Smooth muscle cell of the brain vasculature (primary cell): Measurements from ENCODE around the gene ZFAND2B.

Experiments used
- DNase-seq: peaks from one replicate; pipeline ENCODE4 v3.0.0-alpha.2; 2012; ENCODE audit warnings: low read depth, low spot score

ZFAND2B gene

DNA sequence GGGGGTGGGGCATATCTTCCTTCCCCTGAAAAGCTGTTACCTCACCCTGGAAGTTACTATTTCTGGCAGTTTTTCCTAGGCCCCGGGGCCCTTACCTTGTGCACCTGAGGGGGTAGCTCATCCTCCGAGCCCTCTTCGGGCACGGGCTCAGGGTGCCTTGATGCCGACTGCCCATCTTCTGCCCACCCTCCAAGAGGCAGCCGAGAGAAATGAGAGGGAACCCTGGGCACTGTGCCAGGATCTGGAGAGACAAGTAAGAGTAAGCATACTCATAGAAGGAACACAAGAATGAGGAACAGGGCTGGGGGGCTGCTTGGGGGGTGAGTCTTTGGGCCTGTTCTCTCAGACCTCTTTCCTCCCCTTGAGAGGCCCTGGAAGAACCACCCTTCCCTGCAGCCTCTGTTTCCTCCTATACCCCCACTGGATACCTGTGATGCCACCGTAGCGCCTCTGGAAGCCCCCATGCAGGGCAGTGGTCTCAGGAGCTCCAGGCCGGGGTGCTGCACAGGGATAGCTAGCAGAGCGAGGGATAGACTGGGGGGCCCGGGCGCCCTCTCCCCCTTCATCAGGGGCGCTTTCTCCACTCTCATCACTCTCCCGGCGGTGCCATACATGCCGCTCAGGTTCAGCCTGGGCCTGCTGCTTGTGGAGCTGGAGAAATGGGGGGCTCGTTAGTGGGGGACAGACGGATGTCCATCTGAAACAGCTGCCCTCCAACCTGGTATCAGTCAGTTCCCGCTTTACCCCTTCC lies 14.2 kb downstream of the ZFAND2B start:
- DNase-seq = no peak

DNA sequence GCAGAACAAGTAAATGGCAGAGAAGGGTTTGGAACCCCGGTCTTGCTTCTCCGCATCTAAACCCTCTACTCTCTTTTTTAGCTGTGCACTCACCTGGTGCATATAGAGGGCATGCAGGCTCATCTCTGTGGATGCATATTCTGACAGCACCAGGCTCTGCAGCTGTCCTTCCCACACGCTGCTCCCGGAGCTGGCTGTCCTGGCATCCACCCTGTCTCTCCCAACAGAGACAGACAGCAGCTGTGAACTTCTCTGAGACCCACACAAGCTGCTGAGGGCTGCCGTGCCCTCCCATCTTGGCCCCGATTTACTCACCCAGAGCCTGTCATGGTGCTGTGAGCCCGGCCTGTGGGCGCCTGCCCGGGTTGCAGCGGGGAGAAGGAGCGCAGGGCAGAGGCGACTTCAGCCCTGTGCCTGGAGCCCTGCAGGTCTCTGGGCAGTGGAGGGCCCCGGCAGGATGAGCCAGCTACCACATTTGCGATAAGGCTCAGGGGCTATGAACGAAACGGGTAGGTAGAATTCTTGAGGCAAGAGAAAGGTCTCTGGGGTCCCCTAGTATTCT lies 15.5 kb downstream of the ZFAND2B start:
- DNase-seq = no peak

DNA sequence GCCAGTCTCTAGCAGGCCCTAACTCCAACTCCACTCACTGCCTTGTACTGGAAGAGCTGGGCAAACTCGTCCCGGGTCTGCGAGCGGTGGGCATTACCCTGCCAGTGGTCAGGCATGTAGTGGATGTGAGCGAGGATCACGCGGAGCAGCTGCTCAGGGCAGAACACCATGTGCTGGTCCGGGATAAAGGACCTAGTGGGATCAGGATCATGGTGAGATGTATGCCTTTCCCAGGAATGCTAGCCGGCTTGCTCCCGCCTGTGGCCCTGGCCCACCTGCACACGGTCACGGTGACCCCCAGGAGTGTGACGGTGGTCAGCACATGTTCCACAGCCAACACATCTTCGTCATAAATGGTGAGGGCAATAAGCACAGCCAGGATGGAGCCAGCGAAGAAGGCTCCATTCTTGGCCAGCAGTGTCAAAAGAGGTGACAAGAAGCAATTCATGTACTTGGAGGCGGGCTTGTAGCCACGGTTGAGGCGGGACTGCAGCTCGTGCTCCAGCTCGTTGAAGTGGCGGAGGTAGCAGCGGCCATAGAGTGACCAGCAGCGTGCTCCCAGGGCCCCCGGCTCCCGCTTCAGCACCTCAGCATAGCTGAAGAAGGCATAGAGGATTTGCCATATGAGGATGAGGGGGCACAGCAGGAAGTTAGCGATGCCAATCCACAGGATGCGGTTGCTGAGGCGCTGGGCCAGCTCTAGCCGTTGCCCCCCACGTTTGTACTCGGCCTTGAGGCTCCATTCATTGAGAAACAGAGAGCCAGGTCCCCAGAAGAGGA lies 17.4 kb downstream of the ZFAND2B start:
- DNase-seq = no peak

DNA sequence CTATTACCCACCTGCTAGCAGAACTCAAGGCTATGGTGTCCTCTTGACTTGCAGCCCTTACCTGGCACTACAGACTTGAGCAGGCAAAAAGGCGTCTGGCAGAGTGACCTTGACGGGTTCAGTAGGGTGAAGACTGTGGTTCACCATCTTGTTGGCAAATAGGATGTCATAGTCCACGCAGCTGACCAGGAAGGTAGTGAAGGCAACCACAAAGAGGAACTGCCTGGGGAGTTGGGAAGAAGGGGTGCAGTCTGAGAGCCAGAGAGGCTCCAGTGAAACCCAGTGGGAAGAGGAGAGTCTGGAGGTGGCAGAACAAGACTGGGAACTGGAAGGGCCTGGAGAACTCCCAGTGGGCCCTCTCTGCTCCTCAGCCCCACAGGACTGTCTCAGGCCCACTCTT lies 18.8 kb downstream of the ZFAND2B start:
- DNase-seq = no peak

DNA sequence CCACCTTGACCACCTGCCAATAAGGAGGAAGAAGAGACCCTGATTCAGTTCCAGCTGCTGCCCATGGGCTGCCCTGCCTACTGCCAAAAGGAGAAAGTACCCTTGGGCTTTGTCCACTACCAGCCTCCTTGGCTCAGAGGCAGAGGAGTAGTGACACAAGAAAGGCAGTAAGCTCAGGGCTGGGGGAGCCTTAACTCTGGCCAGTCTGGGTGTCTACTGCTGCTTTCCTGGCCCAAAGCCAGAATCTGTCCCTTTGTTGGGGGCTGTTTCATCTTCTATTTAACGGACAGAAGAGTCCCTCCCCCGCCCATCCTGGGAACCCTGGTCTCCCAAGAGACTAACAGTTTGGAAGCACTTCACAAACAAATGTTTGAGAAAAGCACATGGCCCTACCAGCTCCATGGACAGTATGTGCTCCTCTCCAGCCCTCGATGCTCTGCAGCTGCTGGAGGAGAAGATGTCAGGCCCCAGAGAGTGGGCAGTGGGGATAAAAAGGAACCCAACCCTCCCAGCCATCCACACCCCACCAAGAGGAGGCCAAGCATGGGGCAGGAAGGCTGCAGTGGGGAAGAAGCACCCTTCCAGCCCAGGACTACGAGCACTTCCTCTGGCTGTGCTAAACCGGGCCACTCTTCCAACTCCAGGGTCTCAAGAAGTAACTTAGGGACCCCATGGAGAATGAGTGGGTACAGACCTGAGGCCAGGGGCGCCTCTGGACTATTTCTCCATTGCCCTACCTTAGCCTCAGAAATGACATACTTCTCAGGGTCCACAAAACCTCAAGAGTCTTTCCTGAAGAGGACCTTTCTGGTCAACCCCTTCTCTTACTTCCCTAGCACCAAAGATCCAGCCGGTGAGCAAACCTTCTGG lies 21.7 kb downstream of the ZFAND2B start:
- no peak for DNase-seq

DNA sequence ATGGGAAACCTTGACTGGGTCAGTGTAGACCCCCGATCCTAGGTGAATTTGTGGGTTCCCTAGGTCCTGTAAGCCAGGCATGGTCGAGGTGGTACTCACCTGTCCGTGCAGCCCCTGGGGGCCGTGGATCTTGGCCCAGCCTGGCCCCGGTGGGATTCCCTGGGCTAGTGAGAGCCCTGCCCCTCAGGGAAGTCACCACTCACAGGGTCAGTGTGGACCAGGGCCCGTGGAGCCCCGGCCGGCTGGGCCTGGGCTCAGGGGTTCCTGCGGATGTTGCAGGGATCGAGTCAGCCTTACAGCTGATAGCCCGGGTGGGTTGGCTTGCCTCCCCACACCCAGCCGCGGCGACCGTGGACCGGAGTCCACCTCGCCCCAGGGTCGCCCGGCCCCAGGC lies 22.3 kb downstream of the ZFAND2B start:
- no peak for DNase-seq

DNA sequence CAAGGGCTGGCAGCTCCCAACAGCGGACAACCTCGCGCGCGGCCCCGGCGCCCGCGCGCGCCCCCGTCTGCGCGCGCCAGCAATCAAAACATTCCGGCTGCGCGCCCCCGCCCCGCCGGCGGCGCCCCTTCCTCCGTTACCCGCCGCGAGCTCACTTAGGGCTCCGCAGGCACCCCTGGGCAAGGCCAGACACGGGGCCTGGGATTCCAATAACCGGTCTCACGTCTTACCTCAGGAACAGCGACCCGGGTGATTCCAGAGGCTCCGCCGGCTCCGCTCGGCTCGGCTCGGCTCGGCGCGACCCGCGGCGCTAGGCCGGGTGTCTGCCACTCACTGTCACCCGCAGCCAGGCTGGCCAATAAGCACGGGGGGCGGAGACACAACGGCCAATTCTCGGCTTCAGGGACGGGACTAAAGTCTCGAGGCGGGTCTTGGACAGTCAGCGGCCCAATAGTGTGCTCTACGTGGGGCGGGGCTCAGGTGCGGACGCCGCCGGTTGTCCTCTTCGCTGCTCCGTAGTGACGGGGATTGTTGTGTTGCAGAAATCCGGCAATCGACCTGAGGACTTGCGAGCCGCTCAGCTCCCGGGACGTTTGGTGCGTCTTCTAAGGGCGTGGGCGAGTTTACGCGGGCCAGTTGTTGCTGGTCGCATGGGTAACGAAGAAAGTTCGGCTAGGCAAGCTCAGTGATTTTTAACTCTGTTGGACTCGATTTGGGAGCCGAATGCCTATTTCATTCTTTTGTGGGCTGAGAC lies 22.9 kb downstream of the ZFAND2B start, which contains the start of the genes ANKZF1 and ATG9A:
ANKZF1 (plus strand) TSS at position 502 of the 754 bp plus-strand sequence. CDS start 452 bp downstream, outside the sequence.
ATG9A (minus strand) TSS at position 332 of the 754 bp plus-strand sequence. CDS start 1,612 bp downstream, outside the sequence.
- peak; percentile 94 for DNase-seq

DNA sequence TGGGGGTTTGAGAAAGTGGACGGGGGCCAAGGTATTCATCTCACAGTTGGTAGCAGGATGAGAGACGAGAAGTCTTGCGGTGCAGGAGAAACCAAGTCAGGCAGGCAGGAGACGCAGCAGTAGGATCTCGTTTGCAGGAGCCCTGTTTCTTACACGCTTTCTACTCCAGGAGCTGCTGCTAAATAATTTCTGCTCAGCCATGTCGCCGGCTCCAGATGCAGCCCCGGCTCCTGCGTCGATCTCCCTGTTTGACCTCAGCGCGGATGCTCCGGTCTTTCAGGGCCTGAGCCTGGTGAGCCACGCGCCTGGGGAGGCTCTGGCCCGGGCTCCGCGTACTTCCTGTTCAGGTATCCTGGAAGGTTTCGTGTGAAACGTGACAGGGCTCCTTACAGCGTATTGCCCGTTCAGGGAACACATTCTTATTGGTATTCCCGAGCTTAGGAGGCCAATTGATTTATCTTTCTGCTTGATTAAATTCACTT lies 23.5 kb downstream of the ZFAND2B start:
- DNase-seq = no peak

DNA sequence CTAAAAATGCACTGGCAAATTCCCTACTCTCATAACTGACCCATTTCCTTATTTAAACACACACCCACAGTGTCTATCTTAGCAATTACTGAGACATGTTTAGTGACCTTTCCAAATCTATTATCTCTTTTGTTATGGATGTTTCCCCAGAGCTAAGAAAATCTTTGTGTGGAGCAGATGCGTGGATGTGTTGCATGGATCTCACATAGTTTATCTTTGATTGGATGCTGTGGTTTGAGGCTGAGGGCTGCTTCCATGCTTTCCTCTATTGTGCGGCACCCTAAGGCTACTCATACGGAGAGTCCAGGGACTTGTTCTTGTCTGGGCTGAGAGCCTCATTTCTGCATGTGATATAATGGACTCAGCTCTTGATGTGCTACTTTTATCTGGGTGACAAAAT lies 27.7 kb downstream of the ZFAND2B start:
- no peak for DNase-seq

DNA sequence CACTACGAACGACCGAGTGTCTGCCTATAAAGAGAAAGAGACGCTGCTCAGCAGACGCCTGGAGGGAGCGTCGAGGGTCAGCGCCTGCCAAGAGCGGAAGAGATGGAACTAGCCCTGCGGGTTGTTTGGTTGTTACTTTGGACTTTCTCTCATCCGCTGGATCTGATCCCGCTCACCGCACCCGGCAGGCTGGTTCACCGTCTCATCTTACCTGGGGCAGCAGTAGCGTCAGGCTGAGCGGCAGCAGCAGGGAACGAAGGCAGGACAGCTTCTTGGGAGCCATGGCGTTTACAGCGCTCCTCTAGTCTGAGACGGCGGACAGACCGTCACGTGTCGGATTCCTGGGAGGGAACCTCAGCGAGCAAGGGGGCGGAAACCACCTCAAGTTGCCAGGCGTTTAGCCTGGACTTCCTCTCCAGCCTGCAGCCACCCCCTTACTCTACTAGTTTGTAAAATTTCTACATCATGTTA lies 36.7 kb downstream of the ZFAND2B start:
- no peak for DNase-seq

DNA sequence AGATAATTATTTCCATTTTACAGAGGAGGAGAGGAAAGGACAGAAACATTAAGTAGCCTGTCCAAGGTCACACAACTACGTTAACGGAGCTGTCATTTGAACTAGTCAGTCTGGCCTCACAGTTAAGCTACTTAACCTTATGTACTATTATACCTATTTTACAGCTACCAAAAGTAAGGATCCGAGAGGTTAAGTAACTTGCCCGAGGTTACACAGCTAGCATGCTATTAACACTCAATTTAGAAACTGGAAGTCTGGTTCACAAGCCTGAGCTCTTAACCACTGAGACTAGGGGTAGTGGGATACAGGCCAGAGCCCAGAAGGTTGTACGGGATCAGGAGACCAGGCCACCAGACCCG lies 38.2 kb downstream of the ZFAND2B start:
- DNase-seq = no peak

DNA sequence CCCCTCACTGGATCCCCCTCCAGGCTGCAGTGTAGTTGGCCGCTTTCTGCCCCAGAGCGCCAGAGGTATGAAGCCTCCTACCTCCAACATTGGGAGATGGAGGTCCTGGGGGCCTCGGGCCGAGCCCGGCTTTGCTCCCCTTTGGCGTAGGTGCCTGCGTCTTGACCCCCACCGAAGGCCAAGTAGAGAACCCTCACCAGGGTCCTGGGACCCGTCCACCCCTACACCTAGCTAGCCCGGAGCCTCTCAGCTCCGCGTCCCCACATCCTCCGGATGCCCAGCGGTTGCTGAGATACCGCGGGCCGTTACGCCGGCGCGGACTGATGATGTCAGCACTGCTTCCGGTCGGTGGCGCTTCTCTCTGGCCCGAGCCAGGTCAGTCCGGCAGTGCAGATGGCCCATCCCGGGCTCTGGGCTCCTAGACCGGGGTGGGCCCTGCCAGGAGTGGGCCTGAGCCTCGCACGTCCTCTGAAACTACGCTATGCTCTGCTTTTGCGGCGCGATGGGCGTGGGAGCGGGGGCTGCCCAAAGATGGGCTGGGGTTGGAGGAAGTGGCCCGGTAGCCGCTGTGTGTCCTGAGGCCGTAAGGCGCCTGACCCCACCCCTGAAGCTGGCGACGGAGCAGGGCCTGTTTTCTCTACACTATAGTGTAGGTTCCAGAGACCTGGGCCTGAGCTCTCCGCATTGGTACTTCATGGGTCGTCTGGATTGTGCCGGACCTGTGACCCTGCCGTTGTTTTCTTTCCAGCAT lies 38.7 kb downstream of the ZFAND2B start, which contains the start of the genes GLB1L and STK16:
GLB1L (minus strand) TSS at position 297 of the 751 bp plus-strand sequence. CDS start 1,871 bp downstream, outside the sequence.
STK16 (plus strand) TSS at position 332 of the 751 bp plus-strand sequence. CDS start 521 bp downstream, outside the sequence.
- DNase-seq = peak; percentile 81

DNA sequence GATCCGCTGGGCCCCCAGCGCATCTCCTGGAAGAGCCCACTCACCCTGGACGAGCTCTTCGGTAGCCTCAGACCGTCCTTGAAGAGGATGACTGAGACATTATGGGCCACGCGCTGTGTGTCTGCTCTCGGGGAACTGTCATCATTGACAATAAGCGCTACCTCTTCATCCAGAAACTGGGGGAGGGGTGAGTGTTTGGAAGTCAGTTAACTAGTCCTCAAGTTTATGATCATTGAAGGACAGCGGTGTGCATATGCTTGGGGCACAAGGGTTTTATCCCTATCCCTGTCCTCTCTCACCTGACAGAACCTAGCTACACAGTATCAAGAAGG lies 39.3 kb downstream of the ZFAND2B start:
- DNase-seq = no peak

DNA sequence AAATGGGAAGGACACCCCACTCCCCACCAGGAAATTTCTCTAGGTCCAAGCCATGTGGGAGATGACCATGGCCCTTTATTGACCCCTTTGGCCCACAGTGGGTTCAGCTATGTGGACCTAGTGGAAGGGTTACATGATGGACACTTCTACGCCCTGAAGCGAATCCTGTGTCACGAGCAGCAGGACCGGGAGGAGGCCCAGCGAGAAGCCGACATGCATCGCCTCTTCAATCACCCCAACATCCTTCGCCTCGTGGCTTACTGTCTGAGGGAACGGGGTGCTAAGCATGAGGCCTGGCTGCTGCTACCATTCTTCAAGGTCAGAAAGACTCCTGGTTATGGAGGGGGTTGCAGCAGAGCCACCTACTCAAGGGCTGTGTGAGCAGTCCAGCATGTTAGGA lies 40.0 kb downstream of the ZFAND2B start:
- no peak for DNase-seq

DNA sequence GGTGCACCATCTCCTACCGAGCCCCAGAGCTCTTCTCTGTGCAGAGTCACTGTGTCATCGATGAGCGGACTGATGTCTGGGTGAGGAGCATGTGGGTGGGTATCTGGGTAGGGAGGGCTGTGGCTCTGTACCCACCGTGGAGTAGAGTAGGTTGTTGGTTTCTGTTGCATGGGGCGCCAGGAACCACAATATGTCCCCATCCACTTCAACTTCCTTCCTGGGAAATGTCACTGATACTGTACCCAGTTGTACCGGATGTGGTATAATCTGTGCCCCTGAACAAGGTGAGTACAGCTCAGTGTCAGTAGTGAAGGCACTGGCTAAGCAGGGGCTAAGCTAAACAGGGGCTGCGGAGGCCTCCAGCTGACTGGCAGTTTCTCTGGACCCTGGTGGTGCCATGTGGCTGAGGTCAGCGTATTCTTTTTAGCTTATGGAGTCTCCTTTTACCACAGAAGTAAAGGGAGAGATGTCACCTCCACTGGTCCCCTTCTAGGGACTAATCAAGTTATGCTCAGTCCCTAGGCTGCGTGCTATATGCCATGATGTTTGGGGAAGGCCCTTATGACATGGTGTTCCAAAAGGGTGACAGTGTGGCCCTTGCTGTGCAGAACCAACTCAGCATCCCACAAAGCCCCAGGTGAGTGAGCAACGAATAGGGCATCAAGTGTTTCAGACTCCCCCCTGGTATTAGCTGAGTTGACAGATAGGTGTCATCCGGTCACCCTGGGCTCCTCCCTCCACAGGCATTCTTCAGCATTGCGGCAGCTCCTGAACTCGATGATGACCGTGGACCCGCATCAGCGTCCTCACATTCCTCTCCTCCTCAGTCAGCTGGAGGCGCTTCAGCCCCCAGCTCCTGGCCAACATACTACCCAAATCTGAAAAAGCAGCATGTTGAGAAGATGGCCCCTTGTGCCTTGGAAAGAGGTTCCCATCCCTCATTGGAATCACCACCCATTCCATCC lies 41.4 kb downstream of the ZFAND2B start:
- DNase-seq = no peak

DNA sequence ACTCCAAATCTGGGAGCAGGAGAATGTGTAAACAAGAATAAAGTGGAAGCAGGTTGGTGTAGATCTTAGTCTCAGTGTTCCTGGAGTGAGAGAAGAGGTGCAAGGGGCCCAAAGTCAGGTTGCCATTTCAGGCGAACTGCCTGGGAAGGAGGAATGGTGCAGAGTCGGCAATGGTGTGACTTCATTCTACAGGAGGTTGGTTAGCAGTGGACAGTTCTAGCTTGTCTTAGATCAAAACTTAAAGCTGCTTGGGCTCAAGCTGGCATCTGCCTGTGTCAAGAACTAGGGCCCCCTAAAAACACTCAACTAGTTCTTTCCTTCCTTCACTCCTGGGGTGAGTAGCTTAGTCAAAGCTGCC lies 42.2 kb downstream of the ZFAND2B start:
- no peak for DNase-seq

DNA sequence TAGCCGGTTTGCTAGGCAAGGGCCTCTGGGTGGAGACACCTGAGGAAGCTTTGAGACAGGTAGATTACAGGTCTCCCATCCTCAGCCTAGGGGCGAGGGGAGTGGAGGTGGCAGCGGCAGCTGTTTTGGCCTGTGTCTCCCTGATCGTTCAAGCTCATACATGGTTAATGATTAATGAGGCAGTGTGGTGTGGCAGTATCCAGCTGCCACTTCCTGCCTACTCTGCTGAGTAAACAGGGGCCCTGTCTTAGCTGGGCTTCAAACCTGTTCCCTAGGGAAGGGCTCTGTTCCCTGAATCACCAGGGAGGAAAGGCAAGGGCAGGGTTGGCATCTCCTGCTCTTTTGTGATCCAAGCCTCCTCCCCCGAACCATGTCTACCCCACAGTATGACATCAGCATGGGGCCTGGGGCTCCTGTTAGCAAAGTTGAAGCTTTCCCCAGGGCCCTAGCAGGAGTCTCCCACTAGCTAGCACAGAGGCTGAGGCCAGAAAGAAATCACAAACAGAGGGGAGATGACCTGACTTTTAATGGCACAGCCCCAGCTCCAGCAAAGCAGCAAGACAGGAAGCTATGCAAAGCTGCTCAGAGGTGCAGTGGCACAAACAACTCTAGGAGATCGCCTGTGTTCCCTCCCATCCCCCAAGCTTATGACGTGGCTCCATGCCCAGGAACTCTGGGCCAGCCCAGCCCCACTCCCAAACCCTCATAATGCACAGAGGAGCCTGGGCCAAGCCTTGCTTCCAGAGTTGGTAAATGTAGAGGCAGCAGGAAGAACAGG lies 42.8 kb downstream of the ZFAND2B start:
- no peak for DNase-seq
